Lower leg skin (tissue), 4 donors: ENCODE data around the gene LRRC55. TPM values are rescaled to one million over a fixed set of nuclear protein-coding genes. Genes with fewer than 3 reads are reported as not detected.

Experiments used
- DNase-seq, 2 donors: peaks; one replicate each; pipeline ENCODE4 v3.0.0-alpha.2; 2019; ENCODE audit warnings: low spot score in 2 of 2
- H3K4me3 ChIP-seq: fragments of 200-600 bp; sonication (generic); 2 replicates; pipeline ENCODE4 v1.5.1; 2017; ENCODE audit warnings: mild to moderate bottlenecking, low read depth; ENCODE audit not compliant: poor library complexity, severe bottlenecking
- POLR2A ChIP-seq, 2 donors: fragments of 450-650 bp; IDR thresholded peaks; one replicate each; pipeline ENCODE4 v1.6.1; 2016 to 2017; ENCODE audit warnings: antibody characterized with exemption in 2 of 2, mild to moderate bottlenecking in 1 of 2, moderate library complexity in 1 of 2
- WGBS, 2 donors: methylation state at CpG; one replicate each; pipeline ENCODE4 v1.1.5; 2018; 5-methylcytosine and 5-hydroxymethylcytosine counted together
- intact Hi-C: fragments of 100-400 bp; cut with DNase I; formaldehyde crosslinking; loops from one replicate; pipeline ENCODE4 v1.15.0; 2023; ENCODE audit warnings: low total_unique reads
- total RNA-seq, 4 donors: library from RNA; depleted of rRNA; stranded (reverse); fragments of >200 nt; gene quantifications; one replicate each; pipeline ENCODE4 v1.1.0, GENCODE V29; 2016
- TF ChIP-seq, protein P1 (sequence below), 3 donors: fragments of 450-650 bp; IDR thresholded peaks; one replicate each; pipeline ENCODE4 v1.5.1; 2016; ENCODE audit warnings: antibody characterized with exemption in 3 of 3, mild to moderate bottlenecking in 3 of 3, moderate library complexity in 2 of 3

LRRC55 gene
- total RNA-seq, 4 donors from 2014 or later: 0.08 to 0.15 TPM; not detected in 2

DNA sequence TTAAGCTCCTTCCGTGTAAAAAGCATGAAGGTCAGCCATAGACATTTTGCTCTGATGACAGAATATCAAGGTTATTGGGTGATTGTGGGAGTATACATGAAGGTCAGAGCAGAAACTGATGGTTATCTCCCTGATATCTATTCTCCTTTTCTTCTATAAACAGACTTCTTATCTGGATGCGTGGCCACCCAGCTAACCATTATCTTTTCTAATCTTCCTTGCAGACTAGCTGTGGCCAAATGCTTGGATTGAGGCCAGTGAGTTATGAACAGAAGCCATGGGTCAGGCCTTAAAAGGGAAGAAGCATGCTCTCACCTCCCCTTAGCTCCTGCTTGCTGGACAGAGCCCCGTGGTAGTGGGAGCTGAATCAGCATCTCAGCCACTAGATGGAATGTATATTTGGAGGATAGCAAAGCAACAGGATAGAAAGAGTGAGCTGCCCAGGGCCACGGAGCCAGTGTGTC lies 31.3 kb upstream of the LRRC55 start:
- DNase-seq: no peak
- no peak overlapping the region for H3K4me3 ChIP-seq
- 56 to 66% methylated on average over 4 of the region's 4 CpGs for WGBS, 2 donors
- intact Hi-C loops: no loop called here
- TF ChIP-seq POLR2A (IDR thresholded peaks at IDR 0.05): no peak
- TF ChIP-seq, protein P1, sequence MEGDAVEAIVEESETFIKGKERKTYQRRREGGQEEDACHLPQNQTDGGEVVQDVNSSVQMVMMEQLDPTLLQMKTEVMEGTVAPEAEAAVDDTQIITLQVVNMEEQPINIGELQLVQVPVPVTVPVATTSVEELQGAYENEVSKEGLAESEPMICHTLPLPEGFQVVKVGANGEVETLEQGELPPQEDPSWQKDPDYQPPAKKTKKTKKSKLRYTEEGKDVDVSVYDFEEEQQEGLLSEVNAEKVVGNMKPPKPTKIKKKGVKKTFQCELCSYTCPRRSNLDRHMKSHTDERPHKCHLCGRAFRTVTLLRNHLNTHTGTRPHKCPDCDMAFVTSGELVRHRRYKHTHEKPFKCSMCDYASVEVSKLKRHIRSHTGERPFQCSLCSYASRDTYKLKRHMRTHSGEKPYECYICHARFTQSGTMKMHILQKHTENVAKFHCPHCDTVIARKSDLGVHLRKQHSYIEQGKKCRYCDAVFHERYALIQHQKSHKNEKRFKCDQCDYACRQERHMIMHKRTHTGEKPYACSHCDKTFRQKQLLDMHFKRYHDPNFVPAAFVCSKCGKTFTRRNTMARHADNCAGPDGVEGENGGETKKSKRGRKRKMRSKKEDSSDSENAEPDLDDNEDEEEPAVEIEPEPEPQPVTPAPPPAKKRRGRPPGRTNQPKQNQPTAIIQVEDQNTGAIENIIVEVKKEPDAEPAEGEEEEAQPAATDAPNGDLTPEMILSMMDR (IDR thresholded peaks at IDR 0.05): no peak

DNA sequence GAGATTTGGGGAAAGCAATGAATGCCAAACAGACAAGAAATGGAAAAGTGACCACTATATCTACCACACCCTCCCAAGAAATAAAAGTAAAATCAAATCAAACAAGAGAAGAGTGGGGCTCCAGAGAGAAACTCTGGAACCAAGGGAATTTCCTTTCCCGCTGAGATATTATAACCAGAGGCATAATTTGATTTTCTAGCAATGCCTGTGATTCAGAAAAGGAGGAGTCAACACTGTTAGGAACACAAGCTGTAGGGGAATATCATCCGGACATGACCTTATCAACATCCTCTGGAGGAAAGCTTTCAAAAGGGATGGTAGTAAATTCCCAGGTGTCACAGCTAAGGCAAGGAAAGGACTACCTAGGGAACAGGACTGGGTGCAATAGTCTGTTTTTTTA lies 29.6 kb upstream of the LRRC55 start:
- intact Hi-C loops: no loop called here
- WGBS, 2 donors: 27 to 51% methylated on average over 2 of the region's 2 CpGs
- DNase-seq: no peak
- TF ChIP-seq POLR2A (IDR thresholded peaks at IDR 0.05): no peak
- TF ChIP-seq, protein P1 (IDR thresholded peaks at IDR 0.05): no peak
- no peak overlapping the region for H3K4me3 ChIP-seq

DNA sequence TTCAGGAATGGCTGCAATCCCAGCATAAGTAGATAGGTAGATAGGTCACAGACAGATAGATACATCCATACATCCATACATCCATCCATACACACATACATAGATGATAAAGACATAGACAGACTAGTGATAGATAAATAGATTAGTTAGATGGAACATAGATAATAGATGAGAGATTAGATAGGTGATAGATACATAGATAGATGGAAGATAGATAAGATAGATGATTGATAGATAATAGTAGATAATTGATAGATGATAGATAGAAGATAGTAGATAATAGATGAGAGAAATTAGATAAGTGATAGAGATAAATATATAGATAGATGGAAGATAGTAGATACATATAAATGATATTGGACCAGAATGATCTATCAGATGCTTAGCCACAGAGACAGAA lies 28.3 kb upstream of the LRRC55 start:
- no peak for TF ChIP-seq POLR2A (IDR thresholded peaks at IDR 0.05)
- TF ChIP-seq, protein P1 (IDR thresholded peaks at IDR 0.05): no peak
- H3K4me3 ChIP-seq: no peak overlapping the region
- no peak for DNase-seq
- intact Hi-C loops: no loop called here

DNA sequence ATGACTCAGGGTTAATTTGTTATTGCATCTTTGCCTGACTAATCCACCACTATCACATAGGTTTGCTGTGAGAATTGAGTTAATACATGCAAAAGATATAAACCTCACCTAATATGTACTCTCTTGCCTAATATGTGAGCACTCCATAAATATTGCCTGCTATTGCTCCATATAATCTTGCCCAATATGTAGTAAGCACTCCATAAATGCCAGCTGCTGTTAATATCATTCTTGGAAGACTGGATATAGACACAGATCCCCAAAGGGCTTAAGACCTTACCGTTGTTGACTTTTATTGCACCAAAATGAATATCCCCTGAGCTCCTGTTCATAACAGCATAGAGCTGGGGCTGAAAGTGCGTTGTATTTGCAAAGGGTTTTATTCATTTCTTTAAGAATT lies 27.0 kb upstream of the LRRC55 start:
- TF ChIP-seq POLR2A (IDR thresholded peaks at IDR 0.05): no peak
- WGBS, 2 donors: 79 to 87% methylated on average over 2 of the region's 2 CpGs
- DNase-seq: no peak
- no peak overlapping the region for H3K4me3 ChIP-seq
- intact Hi-C loops: no loop called here

DNA sequence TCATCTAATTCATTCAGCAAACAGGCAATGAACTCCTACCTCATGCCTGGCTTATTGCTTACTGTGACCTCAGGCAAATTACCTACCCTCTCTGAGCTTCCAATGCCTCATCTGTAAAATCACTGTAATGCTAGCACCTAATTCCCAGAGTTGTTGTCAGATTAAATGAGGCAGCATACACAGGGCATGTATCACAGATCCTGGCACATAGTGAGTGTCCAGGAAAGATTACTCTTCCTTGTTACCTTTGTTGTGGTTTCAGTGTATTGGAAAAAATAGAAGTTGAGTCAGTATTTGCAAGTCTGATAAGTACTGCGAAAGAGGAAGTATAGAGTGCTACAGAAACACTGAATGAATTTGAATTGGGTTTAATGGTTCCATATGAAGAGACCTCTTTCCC lies 26.4 kb upstream of the LRRC55 start:
- 78 to 83% methylated on average over 1 of the region's 1 CpG for WGBS, 2 donors
- no peak overlapping the region for H3K4me3 ChIP-seq
- intact Hi-C loops: no loop called here
- no peak for TF ChIP-seq POLR2A (IDR thresholded peaks at IDR 0.05)
- TF ChIP-seq, protein P1 (IDR thresholded peaks at IDR 0.05): no peak
- no peak for DNase-seq

DNA sequence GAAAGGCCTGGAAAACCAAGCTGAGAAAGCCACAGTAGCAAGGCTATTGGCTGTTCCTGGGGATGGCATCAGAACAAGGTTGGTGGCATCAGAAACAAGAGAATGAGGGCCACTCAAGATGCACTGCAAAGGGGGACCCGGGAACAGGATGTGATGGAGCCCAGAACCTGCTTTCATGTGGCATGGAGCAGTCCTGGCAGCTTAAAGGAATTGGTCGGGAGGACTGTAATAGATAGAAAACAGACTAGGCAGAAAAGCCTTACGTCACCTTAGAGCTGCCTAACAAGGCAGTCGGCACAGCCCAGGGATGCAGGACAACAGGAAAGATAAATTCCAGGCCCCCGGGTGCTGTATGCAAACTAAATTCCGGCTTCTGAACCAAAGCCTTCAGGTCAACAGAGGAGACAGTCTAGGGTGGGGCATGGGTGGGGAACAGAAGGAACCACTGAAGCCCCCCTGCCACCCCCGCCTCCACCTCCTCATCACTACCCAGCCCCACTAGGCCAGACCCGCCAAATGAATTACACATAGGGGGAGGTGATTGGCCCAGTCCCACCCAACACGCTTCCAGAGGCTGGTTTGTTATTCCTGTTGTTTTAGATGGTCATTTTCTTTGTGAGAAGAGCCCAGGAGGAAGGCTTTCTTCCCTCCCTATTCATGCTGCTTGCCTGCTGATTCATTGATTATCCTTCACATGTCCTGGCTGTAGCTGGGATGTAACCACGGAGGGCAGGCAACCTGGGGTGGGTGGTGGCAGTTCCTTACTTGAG lies 25.7 kb upstream of the LRRC55 start:
- WGBS, 2 donors: 48 to 63% methylated on average over 9 to 10 of the region's 10 CpGs
- H3K4me3 ChIP-seq: no peak overlapping the region
- intact Hi-C loops: no loop called here
- TF ChIP-seq, protein P1 (IDR thresholded peaks at IDR 0.05): no peak
- no peak for TF ChIP-seq POLR2A (IDR thresholded peaks at IDR 0.05)
- no peak for DNase-seq
